ENCODE measurements around the gene TNFRSF21.
"Not testable (repeated sequence)": the region's sequence is repeated elsewhere in the genome, so short reads cannot be mapped to it uniquely, and the experiment has no call there.

Gene TNFRSF21

GRCh38 chr6:47321577-47321976, 11.9 kb upstream of the TNFRSF21 start:
- DNase-seq: no peak

GRCh38 chr6:47319867-47320266, 10.2 kb upstream of the TNFRSF21 start:
- DNase-seq: no peak

- DNase-seq: no peak
These were observed 9.7 kb upstream of the TNFRSF21 start for GRCh38 chr6:47319382-47319781.

GRCh38 chr6:47318236-47318989, 8.7 kb upstream of the TNFRSF21 start:
- DNase-seq: no peak

GRCh38 chr6:47315181-47315580, 5.5 kb upstream of the TNFRSF21 start:
- DNase-seq: not testable (repeated sequence)

- no peak for DNase-seq
These were observed 401 bp upstream of the TNFRSF21 start for GRCh38 chr6:47310131-47310480.

- DNase-seq: no peak
These were observed 984 bp downstream of the TNFRSF21 start for GRCh38 chr6:47308552-47309290.

- DNase-seq: no peak
These were observed 1.5 kb downstream of the TNFRSF21 start for GRCh38 chr6:47308198-47308517.

- no peak for DNase-seq
These were observed 2.1 kb downstream of the TNFRSF21 start for GRCh38 chr6:47307362-47308197.

- no peak for DNase-seq
These were observed 2.8 kb downstream of the TNFRSF21 start for GRCh38 chr6:47306887-47307286.

GRCh38 chr6:47303861-47304260, 5.8 kb downstream of the TNFRSF21 start:
- no peak for DNase-seq

GRCh38 chr6:47303342-47303741, 6.4 kb downstream of the TNFRSF21 start:
- no peak for DNase-seq

GRCh38 chr6:47302043-47302442, 7.7 kb downstream of the TNFRSF21 start:
- no peak for DNase-seq

- DNase-seq: no peak
These were observed 8.3 kb downstream of the TNFRSF21 start for GRCh38 chr6:47301441-47301840.

GRCh38 chr6:47300417-47300816, 9.3 kb downstream of the TNFRSF21 start:
- no peak for DNase-seq

GRCh38 chr6:47299965-47300364, 9.7 kb downstream of the TNFRSF21 start:
- no peak for DNase-seq

GRCh38 chr6:47298475-47298874, 11.2 kb downstream of the TNFRSF21 start:
- DNase-seq: no peak

- no peak for DNase-seq
These were observed 14.7 kb downstream of the TNFRSF21 start for GRCh38 chr6:47294990-47295389.

- DNase-seq: no peak
These were observed 16.8 kb downstream of the TNFRSF21 start for GRCh38 chr6:47292944-47293343.

- no peak for DNase-seq
These were observed 17.7 kb downstream of the TNFRSF21 start for GRCh38 chr6:47292027-47292426.

GRCh38 chr6:47290124-47290834, 19.4 kb downstream of the TNFRSF21 start:
- no peak for DNase-seq

- no peak for DNase-seq
These were observed 21.2 kb downstream of the TNFRSF21 start for GRCh38 chr6:47288267-47289090.
